HG02571 (cell line): ENCODE results near the gene PDK2.

Source experiments
- ATAC-seq: cut with Tn5 transposase; IDR thresholded peaks from one replicate; pipeline ENCODE4 v1.9.1; 2021; ENCODE audit warnings: mild to moderate bottlenecking, moderate library complexity; ENCODE audit not compliant: unreplicated experiment

PDK2 gene

DNA sequence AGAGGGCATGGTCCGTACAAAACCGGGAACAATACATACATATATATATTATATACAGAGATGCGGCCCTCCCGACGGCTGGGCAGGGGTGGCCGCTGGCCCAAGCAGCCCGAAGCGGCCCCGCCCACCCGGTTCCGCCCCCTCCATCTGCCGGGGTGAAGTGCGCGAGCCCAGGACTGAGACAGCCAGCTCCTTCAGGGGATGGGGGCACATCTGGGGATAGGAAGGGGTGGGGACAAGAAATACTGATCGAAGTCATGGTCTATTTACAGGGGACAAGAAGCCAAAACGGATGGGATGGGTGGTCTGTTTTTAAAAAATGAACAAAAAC is 38.6 kb downstream of the PDK2 start:
- no peak for ATAC-seq

GRCh38 chr17:50134206-50135110 is 39.3 kb downstream of the PDK2 start:
- no peak for ATAC-seq

- no peak for ATAC-seq
These were observed 40.4 kb downstream of the PDK2 start for GRCh38 chr17:50135316-50136095.

GRCh38 chr17:50136096-50136687 is 41.0 kb downstream of the PDK2 start:
- ATAC-seq = no peak

GRCh38 chr17:50137042-50137441 is 41.9 kb downstream of the PDK2 start:
- no peak for ATAC-seq

GRCh38 chr17:50139185-50139783 is 44.1 kb downstream of the PDK2 start:
- ATAC-seq = no peak

DNA sequence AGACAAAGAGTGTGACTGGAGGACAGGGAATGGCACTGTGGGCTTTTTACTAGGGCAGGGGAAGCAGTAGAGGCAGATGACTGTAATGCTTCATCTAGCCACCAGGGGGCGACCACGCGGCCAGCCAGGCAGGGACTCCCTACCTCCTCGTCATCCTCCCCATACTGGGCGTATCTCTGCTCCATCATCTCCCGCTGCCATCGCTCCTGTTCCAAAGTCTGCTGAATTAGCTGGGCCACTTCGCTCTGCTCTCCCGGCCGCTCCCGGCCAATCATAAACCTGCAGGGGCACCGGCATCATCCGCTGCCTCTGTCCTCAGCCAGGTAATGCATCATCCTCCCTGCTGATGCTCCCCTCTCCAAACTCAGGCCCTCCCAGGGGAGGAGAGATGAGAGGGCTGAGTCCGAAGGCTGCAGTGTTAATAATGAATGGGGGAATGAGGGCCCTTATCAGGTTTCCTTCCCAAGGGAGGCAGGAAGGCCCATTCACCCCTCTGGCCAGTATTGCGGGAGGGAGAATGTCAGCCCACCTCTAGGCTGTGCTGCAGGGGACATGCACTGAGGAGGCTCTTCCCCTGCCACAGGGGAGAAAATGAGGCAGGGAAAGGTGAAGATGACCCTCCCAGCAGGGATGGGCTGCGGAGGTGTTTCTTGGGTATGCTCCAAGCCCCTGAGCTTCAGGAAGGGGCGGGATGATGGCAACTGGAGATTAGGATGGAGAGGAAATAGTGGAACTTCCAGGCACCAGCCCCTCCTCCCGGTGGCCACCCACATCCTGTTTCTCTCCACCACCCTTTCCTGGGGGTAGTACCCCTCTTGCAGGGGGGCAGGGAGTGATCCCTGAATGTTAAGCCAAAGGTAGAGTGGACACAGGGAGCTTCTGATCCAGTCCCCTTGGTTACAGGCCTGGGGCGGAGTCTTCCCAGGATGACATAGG is 45.1 kb downstream of the PDK2 start:
- ATAC-seq = peak; percentile 59

DNA sequence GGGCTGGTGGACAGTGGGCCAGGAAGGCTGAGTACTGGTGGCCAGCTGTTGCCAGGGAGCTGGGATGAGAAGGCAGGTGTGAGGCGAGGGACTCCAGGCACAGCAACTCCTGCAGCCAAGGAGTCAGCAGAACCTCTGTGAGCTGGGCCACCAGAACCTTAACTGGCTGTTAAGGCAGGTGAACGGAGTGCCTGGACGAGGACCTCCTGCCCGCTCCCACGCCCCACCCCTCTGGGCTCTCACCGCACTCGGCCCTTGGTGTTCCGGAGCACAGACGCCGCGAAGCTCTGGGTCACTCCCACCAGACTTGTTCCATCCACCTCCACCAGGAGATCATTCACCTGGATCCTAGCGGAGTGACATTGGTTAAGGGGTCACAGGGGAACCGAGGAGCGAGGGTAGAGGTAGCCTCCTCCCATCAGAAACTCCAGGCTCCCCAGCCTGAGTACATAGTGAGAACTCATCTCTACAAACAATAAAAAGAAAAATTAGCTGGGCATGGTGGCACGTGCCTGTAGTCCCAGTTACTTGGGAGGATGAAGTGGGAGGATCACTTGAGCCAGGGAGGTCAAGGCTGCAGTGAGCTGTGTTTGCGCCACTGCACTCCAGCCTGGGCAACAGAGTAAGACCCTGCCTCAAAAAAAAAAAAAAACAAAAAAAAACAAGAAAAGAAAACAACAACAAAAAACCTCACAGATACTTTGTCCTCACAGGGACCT is 46.0 kb downstream of the PDK2 start:
- no peak for ATAC-seq

- ATAC-seq = no peak
These were observed 46.6 kb downstream of the PDK2 start for GRCh38 chr17:50141745-50142110.

- no peak for ATAC-seq
These were observed 48.5 kb downstream of the PDK2 start for GRCh38 chr17:50143461-50144176.

GRCh38 chr17:50144355-50144754 is 49.2 kb downstream of the PDK2 start:
- no peak for ATAC-seq

- ATAC-seq = no peak
These were observed 49.8 kb downstream of the PDK2 start for GRCh38 chr17:50144845-50145531.

- ATAC-seq = no peak
These were observed 50.5 kb downstream of the PDK2 start for GRCh38 chr17:50145532-50146229.

GRCh38 chr17:50146230-50146926 is 51.2 kb downstream of the PDK2 start:
- no peak for ATAC-seq

GRCh38 chr17:50146927-50147665 is 51.9 kb downstream of the PDK2 start:
- ATAC-seq = no peak

DNA sequence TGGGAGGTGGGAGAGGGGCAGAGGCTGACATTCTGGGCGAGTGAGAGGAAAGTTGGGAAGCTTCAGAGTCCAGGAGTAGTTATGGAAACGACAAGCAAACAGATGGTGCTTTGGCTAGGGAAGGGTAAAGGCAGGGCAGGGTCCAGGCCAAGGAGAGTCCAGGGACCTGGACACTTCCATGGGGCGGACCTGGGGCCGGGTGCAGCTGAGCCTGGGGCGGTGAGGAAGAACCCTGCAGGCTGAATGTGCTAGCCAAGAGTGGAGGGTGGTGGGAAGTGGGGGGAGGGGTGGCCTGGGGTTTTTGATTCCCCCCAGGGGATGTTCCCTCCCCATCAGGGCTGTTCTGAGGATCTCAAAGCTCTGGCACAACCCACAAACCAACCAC is 52.7 kb downstream of the PDK2 start:
- no peak for ATAC-seq
